A549 (cell line): Measurements from ENCODE around the gene ODF4. TPM values are rescaled to one million over a fixed set of nuclear protein-coding genes. Genes with fewer than 3 reads are reported as not detected.

Source experiments
- ATAC-seq, 2 experiments: fragments of 200-7000 bp in 1 of 2; fragments of >200 bp in 1 of 2; cut with Nextera tagmentation in 1 of 2; cut with Tn5 transposase in 1 of 2; 3 replicates each; pipeline versions ENCODE4 v1.8.0 to v1.9.1; 2018 to 2020; ENCODE audit warnings: mild to moderate bottlenecking in 1 of 2, moderate library complexity in 1 of 2
- CTCF ChIA-PET: fragments of 300-600 bp; sonication (Branson Sonifier 250); formaldehyde crosslinking; extraction: SDS; loops from one replicate; lab custom pipeline; 2021; ENCODE audit warnings: antibody characterized with exemption, inconsistent platforms; lab: Yijun Ruan, JAX
- POLR2A ChIA-PET: fragments of 350-600 bp; formaldehyde crosslinking; extraction: SDS; loops from one replicate; lab custom pipeline; 2021; ENCODE audit warnings: antibody characterized with exemption, inconsistent platforms; lab: Yijun Ruan, JAX
- DNase-seq, 2 experiments: peaks; one replicate each; pipeline versions ENCODE4 v3.0.0 to v3.0.0-alpha.2; 2011 to 2016; ENCODE audit warnings: low read depth in 1 of 2, low spot score in 1 of 2
- FAIRE-seq: peaks from 2 replicates; lab custom pipeline; 2011; peaks lifted over from hg19 to GRCh38; lab: Jason Lieb, UNC
- H3K27ac ChIP-seq, 2 experiments: fragments of >200 bp; sonication (Bioruptor Twin); formaldehyde crosslinking; 3 replicates each; pipeline ENCODE4 v1.5.1; 2016 to 2017
- H3K4me1 ChIP-seq: fragments of >200 bp; sonication (Bioruptor Twin); formaldehyde crosslinking; 3 replicates; pipeline ENCODE4 v1.6.1; 2016
- H3K4me2 ChIP-seq: fragments of >200 bp; sonication (Bioruptor Twin); formaldehyde crosslinking; 3 replicates; pipeline ENCODE4 v1.6.1; 2016
- H3K4me3 ChIP-seq: fragments of >200 bp; sonication (Bioruptor Twin); formaldehyde crosslinking; 3 replicates; pipeline ENCODE4 v1.5.1; 2016
- H3K9me3 ChIP-seq: fragments of >200 bp; sonication (Bioruptor Twin); formaldehyde crosslinking; 3 replicates; pipeline ENCODE4 v1.6.1; 2016
- BHLHE40 ChIP-seq: IDR thresholded peaks from 2 replicates; pipeline ENCODE4 v1.6.1; 2012; ENCODE audit warnings: low read depth, low read length, inconsistent platforms
- CBX2 ChIP-seq: fragments of 200-600 bp; sonication (generic); IDR thresholded peaks from 2 replicates; pipeline ENCODE4 v1.6.1; 2016; ENCODE audit warnings: low read depth, mild to moderate bottlenecking, borderline replicate concordance
- CBX8 ChIP-seq: fragments of 200-600 bp; sonication (generic); IDR thresholded peaks from 2 replicates; pipeline ENCODE4 v1.6.1; 2016
- CHD4 ChIP-seq: fragments of 200-600 bp; sonication (generic); IDR thresholded peaks from 2 replicates; pipeline ENCODE4 v1.6.1; 2016; ENCODE audit warnings: antibody characterized with exemption, mild to moderate bottlenecking, borderline replicate concordance
- E2F6 ChIP-seq: IDR thresholded peaks from 2 replicates; pipeline ENCODE4 v1.6.1; 2012; ENCODE audit warnings: low read depth, borderline replicate concordance
- EHMT2 ChIP-seq: fragments of 200-600 bp; sonication (generic); IDR thresholded peaks from 2 replicates; pipeline ENCODE4 v1.6.1; 2016; ENCODE audit warnings: antibody characterized with exemption, low read depth, mild to moderate bottlenecking, moderate library complexity
- EP300 ChIP-seq, 2 experiments: fragments of >200 bp; sonication (Bioruptor Twin); formaldehyde crosslinking; IDR thresholded peaks; 2 replicates in 1 of 2; 3 replicates in 1 of 2; pipeline ENCODE4 v1.6.1; 2016 to 2017
- FOSB ChIP-seq: fragments of 250-450 bp; sonication (Bioruptor Pico); IDR thresholded peaks from 2 replicates; pipeline ENCODE4 v1.5.0; 2020; ENCODE audit warnings: mild to moderate bottlenecking, moderate library complexity
- FOSL2 ChIP-seq, 2 experiments: fragments of 450-650 bp in 1 of 2; fragments of >200 bp in 1 of 2; sonication (Bioruptor Twin) in 1 of 2; formaldehyde crosslinking; IDR thresholded peaks; 2 replicates each; pipeline versions ENCODE4 v1.5.0 to v1.6.1; 2016 to 2020; ENCODE audit warnings: mild to moderate bottlenecking in 1 of 2, moderate library complexity in 1 of 2
- FOXS1 ChIP-seq: fragments of 250-450 bp; sonication (Bioruptor Pico); IDR thresholded peaks from 2 replicates; pipeline ENCODE4 v1.5.0; 2020; ENCODE audit warnings: mild to moderate bottlenecking, moderate library complexity
- GATA3 ChIP-seq: IDR thresholded peaks from 2 replicates; pipeline ENCODE4 v1.6.1; 2012; ENCODE audit warnings: borderline replicate concordance
- HEYL ChIP-seq: fragments of 250-450 bp; sonication (Bioruptor Pico); IDR thresholded peaks from 2 replicates; pipeline ENCODE4 v1.8.0; 2021; ENCODE audit warnings: mild to moderate bottlenecking, moderate library complexity
- JUNB ChIP-seq: fragments of >200 bp; sonication (Bioruptor Twin); formaldehyde crosslinking; IDR thresholded peaks from 2 replicates; pipeline ENCODE4 v1.6.1; 2016
- KDM1A ChIP-seq: fragments of 200-600 bp; sonication (generic); IDR thresholded peaks from 2 replicates; pipeline ENCODE4 v1.6.1; 2016; ENCODE audit warnings: low read depth, mild to moderate bottlenecking
- KDM5A ChIP-seq: fragments of 200-600 bp; sonication (generic); IDR thresholded peaks from 2 replicates; pipeline ENCODE4 v1.6.1; 2016; ENCODE audit warnings: antibody characterized with exemption, mild to moderate bottlenecking
- MAFK ChIP-seq: fragments of 450-650 bp; IDR thresholded peaks from 2 replicates; pipeline ENCODE4 v1.6.1; 2014; ENCODE audit not compliant: partially characterized antibody
- MAZ ChIP-seq: fragments of 150-350 bp; IDR thresholded peaks from 2 replicates; pipeline ENCODE4 v1.6.1; 2014; ENCODE audit warnings: antibody characterized with exemption, low read depth, low read length, borderline replicate concordance
- PBX3 ChIP-seq: IDR thresholded peaks from 2 replicates; pipeline ENCODE4 v1.6.1; 2012
- POLR2AphosphoS2 ChIP-seq: conservative IDR thresholded peaks from 2 replicates; pipeline ENCODE4 v1.6.1; 2012; ENCODE audit warnings: low read length, improper control_type of control experiment, inconsistent platforms
- RCOR1 ChIP-seq: fragments of 150-350 bp; IDR thresholded peaks from 2 replicates; pipeline ENCODE4 v1.6.1; 2014; ENCODE audit warnings: antibody characterized with exemption, low read length, low read depth
- REST ChIP-seq: fragments of 200-600 bp; sonication (generic); IDR thresholded peaks from 2 replicates; pipeline ENCODE4 v1.6.1; 2016; ENCODE audit warnings: antibody characterized with exemption, mild to moderate bottlenecking, moderate library complexity
- RFX5 ChIP-seq: fragments of 450-650 bp; IDR thresholded peaks from 2 replicates; pipeline ENCODE4 v1.7.1; 2014; ENCODE audit warnings: antibody characterized with exemption, mild to moderate bottlenecking, moderate library complexity
- TFCP2L1 ChIP-seq: fragments of 250-450 bp; sonication (Bioruptor Pico); IDR thresholded peaks from 2 replicates; pipeline ENCODE4 v1.5.0; 2021; ENCODE audit warnings: mild to moderate bottlenecking
- ZNF302 ChIP-seq: fragments of 250-450 bp; sonication (Bioruptor Pico); IDR thresholded peaks from 2 replicates; pipeline ENCODE4 v1.9.0; 2021; ENCODE audit warnings: inconsistent platforms, mild to moderate bottlenecking, moderate library complexity
- WGBS: methylation state at CpG from one replicate; pipeline ENCODE4 v1.1.6; 2017; ENCODE audit errors: missing lambda C conversion rate; 5-methylcytosine and 5-hydroxymethylcytosine counted together
- polyA plus RNA-seq, 4 experiments: library from polyadenylated mRNA; depleted of rRNA in 3 of 4; stranded (reverse); fragments of >200 nt; fragmentation: RNase III in 1 of 4; extraction: RNeasy Plus Mini Kit Qiagen cat#74134 plus additional on column Dnase treatment in 1 of 4; gene quantifications; 2 replicates in 3 of 4; 3 replicates in 1 of 4; pipeline ENCODE4 v1.2.3, GENCODE V29; 2011 to 2017

Gene ODF4
- polyA plus RNA-seq, 2 of the 4 experiments (the other 2 are of a cell fraction): not detected

DNA sequence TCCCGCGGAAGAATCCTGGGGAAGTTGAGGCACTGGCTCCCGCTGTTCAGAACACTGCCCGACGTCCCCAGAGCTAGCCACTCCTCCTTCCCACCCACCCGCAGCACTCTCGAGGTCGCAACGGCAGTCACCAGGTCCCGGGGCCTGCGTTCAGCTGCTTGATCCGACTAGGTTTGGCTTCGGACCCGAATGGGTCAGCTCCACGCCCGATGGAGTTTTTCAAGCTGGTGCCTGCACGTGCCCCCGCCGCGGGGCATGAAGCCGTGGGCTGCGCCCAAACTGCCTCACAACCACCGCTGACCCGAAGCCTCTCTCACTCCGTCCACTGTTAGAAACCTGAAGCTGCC lies 12.4 kb upstream of the ODF4 start:
- ATAC-seq (no peak), DNase-seq (no peak), FAIRE-seq (no peak)
- Histone ChIP-seq H3K4me3 (no peak overlapping the region), H3K9me3 (no peaks in the 10 kb centered on the region), H3K4me1 (no peaks in the 10 kb centered on the region), H3K4me2 (peak overlapping the region; percentile 41; the same call in 2 of the 3 replicates)
- ChIA-PET CTCF (interaction anchor here (1.2 to 4.8 kb wide), 6 partner anchors 9 to 83 kb away, joined by 3 to 33 read pairs (median 4); no protein-coding TSS in a partner anchor), POLR2A (no interaction called here)
- 83% methylated on average over 25 of the region's 25 CpGs for WGBS
- no peak for TF ChIP-seq MAZ
- TF ChIP-seq BHLHE40: no peak
- TF ChIP-seq, all 56 proteins: peak for 0
- H3K27ac ChIP-seq: no peak overlapping the region

DNA sequence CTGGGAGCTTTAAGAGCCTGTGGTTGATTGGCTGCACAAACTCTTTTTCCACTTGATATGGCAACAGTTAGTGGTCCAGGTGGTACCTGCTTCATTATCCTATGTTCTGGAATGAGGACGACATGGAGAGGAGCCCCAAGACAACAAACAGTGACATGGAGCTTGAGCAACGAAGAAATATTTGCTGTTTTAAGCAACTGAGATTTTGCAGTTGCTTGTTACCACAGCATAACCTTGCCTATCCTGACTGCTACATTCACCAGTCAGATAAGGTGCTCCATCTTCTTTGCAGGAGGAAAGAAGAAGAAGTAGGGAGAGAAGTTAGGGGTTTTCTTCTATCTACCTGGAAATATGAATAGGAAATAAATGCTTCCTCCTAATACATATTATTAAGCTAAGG lies 7.5 kb upstream of the ODF4 start:
- no peak overlapping the region for H3K4me3 ChIP-seq
- no peak for ATAC-seq
- H3K4me2 ChIP-seq: no peak overlapping the region
- ChIA-PET POLR2A (interaction anchor here (1.2 kb wide), 1 partner anchor 37 kb away, joined by 4 read pairs; the partner anchor contains the start of gene SLC25A35), CTCF (interaction anchor here (0.6 to 1.3 kb wide), 10 partner anchors 9 to 1392 kb away, joined by 3 to 6 read pairs (median 3); partner anchors contain the start of gene KRABD2)
- H3K4me1 ChIP-seq: no peaks in the 10 kb centered on the region
- H3K9me3 ChIP-seq: no peaks in the 10 kb centered on the region
- TF ChIP-seq RCOR1: no peak
- no peak for TF ChIP-seq JUNB
- TF ChIP-seq BHLHE40: no peak
- no peak for TF ChIP-seq E2F6
- no peak for TF ChIP-seq CBX8
- TF ChIP-seq TFCP2L1: no peak
- TF ChIP-seq HEYL (CRISPR knock-in tag): no peak
- no peak for TF ChIP-seq KDM5A
- no peak for TF ChIP-seq KDM1A
- TF ChIP-seq MAZ: no peak
- TF ChIP-seq PBX3: no peak
- TF ChIP-seq CHD4: no peak
- TF ChIP-seq REST: no peak
- TF ChIP-seq MAFK: no peak
- no peak for TF ChIP-seq POLR2AphosphoS2
- no peak for TF ChIP-seq FOXS1
- TF ChIP-seq CBX2: no peak
- no peak for FAIRE-seq
- DNase-seq: no peak
- no peak overlapping the region for H3K27ac ChIP-seq
- WGBS: 29% methylated on average over 2 of the region's 2 CpGs

DNA sequence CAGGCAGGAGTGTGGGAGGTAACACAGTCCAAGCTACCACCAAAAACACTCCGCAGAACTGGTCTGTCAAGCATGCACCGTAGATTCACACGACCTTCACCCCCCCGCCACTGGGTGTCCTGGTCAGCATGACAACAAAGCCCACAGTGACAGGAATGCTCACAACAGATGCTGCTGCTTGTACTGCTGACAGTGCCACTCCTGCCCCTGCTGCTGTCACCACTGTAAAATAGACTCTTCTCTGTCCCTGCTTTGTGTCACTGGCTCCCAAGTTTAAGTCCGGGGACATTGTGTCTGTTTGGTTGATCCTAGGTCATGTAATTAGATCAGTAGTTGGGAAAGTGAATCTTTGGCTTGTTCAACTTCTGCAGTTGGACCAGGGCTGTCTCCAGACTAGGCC lies 7.0 kb upstream of the ODF4 start:
- WGBS: 72% methylated on average over 5 of the region's 5 CpGs
- ATAC-seq (peak; percentile 23 to 54; a peak in 2 of 6 replicates), DNase-seq (no peak), FAIRE-seq (no peak)
- CTCF ChIA-PET: interaction anchor here (1.0 to 1.3 kb wide), 4 partner anchors 9 to 43 kb away, joined by 3 to 6 read pairs (median 4); partner anchors contain the start of gene KRABD2
- no peaks in the 10 kb centered on the region for H3K4me1 ChIP-seq
- H3K9me3 ChIP-seq: no peaks in the 10 kb centered on the region
- no peak overlapping the region for H3K27ac ChIP-seq
- H3K4me3 ChIP-seq: no peak overlapping the region
- no peak overlapping the region for H3K4me2 ChIP-seq
- POLR2A ChIA-PET: interaction anchor here (1.2 kb wide), 1 partner anchor 37 kb away, joined by 4 read pairs; the partner anchor contains the start of gene SLC25A35
- no peak for TF ChIP-seq E2F6
- TF ChIP-seq KDM1A: no peak
- no peak for TF ChIP-seq ZNF302 (CRISPR knock-in tag)
- no peak for TF ChIP-seq EP300 (IDR thresholded peaks at IDR 0.05)
- no peak for TF ChIP-seq FOSL2 (IDR thresholded peaks at IDR 0.05)
- no peak for TF ChIP-seq FOSL2 (CRISPR knock-in tag; IDR thresholded peaks at IDR 0.05)
- no peak for TF ChIP-seq GATA3
- no peak for TF ChIP-seq REST
- no peak for TF ChIP-seq FOSB
- no peak for TF ChIP-seq EHMT2
- TF ChIP-seq RFX5: no peak
